GM20431 (cell line): Measurements from ENCODE around the gene NFKB1.

ENCODE experiments used
- in situ Hi-C: fragments of 300-500 bp; cut with MseI, MboI; formaldehyde crosslinking; loops from one replicate; pipeline ENCODE4 v1.15.0; 2020; ENCODE audit warnings: low sequenced_read_pairs; ENCODE audit not compliant: unreplicated experiment

The NFKB1 gene

DNA sequence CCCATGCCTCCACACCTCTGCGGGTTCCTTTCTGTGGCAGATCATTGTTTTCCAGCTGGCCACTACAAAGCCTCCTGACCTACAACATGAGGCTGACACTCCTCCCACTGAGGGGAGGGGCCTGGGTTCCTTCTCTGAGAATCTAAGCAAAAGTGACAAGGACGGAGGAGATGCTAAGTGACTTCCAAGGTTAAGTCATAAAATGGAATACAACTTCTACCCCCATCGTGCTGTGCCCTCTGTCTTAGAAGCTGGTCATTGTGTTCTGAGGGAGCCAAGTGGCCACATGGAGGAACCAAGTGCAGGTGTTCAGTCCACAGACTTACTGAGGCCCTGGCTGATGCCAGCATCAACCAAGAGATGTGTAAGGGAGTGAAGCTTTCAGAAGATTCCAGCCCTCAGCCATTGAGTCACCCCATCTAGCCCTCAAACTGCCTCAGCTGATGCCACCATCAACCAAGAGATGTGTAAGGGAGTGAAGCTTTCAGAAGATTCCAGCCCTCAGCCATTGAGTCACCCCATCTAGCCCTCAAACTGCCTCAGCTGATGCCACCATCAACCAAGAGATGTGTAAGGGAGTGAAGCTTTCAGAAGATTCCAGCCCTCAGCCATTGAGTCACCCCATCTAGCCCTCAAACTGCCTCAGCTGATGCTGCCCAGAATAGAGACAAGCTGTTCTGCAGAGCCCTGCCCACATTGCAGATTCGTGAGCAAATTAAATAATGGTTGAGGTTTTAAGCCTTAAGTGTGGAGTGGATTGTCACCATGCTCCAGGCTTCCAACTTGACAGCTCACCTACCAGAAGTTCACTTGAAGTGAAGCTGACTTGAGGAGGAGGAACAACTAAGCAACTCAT lies 118.8 kb downstream of the NFKB1 start:
- in situ Hi-C loops = loop anchor here (10.0 kb wide), 2 partner anchors 175 to 385 kb away; no protein-coding TSS in a partner anchor

DNA sequence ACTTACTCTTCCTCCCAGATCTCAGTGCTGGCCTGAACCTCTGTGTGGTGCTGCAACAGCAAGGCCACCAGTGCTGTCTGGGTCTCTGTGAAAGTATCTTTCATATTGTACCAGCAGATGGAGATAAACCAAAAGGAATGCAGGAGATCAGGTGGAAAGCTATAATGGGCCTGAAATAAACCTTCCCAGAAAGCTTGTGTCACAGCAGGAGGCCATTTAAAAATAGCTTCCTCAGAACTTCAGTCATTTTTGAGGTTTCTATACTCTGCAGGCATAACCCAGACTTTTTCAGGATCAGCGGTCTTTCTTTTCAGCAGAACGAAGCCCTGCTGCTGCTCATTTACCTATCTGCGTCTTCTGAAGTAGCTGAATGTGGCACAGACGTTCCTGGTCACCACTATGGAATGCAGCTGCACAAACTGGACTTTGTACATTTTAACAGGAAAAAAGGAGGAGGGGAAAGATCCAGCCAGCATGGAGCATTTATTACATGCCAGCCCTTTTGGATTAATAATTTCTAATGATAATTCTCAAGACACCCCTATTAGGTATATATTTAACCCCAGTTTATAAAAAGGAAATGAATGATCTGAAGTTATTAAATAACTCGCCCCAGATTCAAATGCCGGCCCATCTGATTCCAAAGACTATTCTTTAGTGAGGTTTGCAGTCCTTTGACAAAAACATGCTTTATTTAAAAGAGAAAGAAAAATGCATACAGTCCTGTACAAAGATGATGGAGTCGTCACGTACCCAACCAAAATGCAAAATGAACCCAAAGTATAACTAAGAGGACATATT lies 119.7 kb downstream of the NFKB1 start:
- in situ Hi-C loops = loop anchor here (10.0 kb wide), 2 partner anchors 176 to 384 kb away; no protein-coding TSS in a partner anchor

DNA sequence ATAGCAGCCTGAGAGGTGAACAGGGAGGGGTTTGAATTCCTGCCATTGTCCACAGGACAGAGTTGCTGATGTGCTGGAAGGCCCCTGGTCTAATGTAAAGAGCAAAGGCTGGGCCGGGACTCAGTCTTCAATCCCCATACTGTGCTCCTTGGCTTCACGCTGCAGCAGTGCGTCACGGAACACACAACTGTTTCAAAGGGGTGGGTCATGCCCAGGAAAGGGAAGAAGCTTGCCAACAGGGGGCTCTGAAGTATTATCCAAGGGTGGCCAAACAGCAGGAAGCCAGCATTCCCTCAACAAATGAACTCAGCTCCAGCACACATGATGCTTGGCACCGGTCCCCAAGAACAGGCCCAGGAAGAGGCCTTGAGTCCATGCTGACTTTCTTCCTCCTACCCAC lies 122.5 kb downstream of the NFKB1 start:
- in situ Hi-C loops = loop anchor here (10.0 kb wide), 2 partner anchors 179 to 381 kb away; no protein-coding TSS in a partner anchor

DNA sequence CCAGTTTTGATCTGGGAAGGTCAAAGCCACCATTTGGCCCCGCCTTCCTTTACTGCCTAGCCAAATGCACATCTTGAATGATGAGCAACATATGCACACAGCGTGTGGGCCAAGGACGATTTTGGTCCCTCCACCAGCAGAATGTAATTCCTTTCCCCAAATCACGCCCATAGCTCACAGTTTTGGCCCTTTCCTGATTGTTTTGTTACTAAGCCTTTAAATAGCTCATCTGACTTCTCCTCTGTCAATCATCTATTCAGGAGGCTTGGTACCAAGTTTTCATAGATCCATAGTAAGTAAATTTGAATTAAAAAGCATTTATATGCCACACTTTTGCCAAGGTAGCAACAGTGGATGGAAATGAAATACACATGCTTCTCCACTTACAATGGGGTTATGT lies 123.3 kb downstream of the NFKB1 start:
- in situ Hi-C loops = loop anchor here (10.0 kb wide), 2 partner anchors 180 to 380 kb away; no protein-coding TSS in a partner anchor

DNA sequence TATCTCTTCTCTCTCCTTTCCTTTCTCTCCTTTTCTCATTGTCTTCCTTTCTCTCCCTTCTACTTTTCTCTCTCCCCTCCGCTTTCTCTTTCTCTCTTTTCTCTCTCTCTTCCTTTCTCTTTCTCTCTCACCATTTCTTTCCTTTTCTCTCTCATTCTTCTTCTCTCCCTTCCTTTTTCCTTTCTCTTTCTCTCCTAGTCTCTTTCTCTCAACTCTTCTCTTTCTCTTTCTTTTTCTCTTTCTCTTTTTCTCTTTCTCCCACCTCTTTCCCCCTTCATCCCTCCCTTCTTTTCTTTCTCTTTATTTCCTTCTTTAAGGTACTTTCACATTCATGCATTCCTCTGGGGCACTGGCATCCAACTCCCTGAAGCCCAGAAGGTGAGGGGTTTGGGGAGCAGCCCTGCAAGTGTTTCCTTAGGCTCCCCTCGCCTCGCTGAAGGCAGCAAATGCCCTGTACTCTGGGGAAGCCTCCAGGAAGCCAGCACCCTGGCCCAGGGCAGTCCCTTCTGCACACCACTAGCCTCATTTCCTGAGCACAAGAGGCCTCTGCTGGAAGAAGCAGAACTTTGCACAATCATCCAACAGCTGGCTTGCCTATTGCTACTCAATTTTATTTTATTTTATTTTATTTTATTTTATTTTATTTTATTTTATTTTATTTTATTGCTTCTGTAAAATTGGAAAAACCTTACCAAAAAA lies 124.2 kb downstream of the NFKB1 start:
- in situ Hi-C loops = loop anchor here (10.0 kb wide), 2 partner anchors 181 to 379 kb away; no protein-coding TSS in a partner anchor

DNA sequence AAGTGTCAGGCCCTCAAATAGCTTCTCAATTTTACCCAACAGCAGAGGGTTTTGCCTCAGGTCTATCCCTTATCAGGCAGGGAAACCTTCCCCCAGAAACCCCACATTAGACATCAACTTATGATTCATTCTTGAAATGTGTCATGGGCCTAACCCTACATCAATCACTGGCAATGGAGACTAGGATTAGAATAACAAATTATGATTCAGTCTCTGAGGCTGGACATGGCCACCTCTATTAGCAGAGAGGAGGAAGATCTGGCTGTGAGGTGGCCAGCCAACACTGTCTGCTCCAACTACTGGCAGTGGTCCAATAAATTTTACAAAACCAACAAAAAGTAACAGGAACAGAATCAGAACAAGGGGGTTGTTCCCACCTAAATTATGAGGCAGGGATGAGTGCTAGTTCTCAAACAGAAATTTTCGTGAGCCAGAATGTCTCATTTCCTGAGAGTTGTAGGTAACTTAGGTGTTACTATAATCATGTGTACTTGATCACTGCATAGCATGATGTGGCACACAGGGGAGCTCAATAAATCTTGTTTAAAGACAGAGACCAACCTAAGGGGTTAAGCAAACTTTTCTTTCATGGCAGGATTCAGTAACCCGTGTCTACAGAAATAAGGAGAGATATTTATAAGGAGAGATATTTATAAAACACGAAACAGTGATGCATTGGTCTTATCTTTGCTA lies 126.8 kb downstream of the NFKB1 start:
- in situ Hi-C loops = loop anchor here (10.0 kb wide), 2 partner anchors 183 to 377 kb away; no protein-coding TSS in a partner anchor

DNA sequence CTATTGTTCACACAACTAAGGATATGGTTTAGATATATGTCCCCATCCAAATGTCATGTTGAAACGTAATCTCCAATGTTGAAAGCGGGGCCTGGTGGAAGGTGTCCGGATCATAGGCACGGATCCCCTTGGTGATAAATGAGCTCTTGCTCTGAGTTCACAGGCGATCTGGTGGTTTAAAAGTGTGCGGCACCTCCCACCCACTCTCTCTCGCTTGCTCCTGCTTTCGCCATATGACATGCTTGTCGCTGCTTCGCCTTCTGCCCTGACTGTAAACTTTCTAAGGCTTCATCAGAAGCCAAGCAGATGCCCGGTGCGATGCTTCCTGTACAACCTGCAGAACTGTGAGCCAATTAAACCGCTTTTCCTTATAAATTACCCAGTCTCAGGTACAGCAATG lies 128.5 kb downstream of the NFKB1 start:
- in situ Hi-C loops = loop anchor here (10.0 kb wide), 2 partner anchors 185 to 375 kb away; no protein-coding TSS in a partner anchor

DNA sequence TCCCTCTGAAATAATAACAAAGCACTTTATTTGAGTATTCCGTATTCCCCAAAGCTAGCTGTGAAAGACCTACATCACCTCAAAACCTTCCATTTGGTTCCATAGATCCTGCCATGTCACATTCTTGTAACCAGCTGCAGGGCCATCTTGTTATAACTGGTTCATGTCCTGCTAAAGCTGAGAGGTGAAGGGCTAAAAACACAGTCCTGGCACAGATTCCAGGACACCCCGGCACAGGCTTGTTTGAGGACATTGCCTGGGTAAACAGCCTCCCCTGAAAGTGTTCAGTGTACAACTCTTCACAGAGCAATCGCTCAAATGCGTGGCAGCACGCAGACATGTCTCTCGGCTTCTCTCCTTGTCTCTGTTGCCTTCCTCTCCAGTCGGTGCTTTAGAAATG lies 130.5 kb downstream of the NFKB1 start:
- in situ Hi-C loops = no loop called here

DNA sequence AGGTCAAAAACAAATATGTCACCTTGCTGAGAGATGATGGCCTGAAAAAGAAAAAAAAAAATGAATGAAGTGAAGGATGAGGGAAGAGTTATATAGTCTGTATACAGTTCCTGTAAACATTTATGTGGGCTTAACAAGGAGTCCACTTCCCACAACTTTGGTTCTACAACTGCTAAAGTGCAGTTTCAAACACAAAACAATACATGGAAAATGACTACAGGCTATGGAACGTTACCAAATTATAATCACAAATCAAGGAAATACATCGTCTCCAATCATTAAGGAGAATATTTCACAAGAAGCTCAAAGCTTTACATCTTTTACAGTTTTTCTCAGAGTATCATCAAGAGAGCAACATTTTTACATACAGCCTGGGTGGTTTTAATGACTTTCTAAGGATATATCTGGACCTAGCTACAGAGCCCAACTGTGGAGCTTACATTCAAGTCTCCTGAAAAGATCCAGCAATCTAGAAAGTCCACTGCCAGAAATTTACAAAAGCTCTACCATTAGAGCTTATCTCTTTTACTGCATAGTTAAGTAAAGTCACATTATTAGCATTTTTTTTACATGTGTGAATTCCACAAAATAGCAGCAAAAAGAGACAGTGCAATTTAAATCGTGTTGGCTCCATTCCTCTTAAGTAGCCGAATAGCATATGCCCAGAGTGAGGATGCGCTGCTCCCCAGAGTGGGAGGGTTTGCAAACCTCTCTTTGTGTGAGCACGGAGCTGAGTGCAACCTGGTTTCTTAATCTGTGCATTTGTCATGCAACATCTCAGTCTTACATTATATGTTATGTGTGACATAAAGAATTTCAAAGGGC lies 131.3 kb downstream of the NFKB1 start:
- in situ Hi-C loops = no loop called here

DNA sequence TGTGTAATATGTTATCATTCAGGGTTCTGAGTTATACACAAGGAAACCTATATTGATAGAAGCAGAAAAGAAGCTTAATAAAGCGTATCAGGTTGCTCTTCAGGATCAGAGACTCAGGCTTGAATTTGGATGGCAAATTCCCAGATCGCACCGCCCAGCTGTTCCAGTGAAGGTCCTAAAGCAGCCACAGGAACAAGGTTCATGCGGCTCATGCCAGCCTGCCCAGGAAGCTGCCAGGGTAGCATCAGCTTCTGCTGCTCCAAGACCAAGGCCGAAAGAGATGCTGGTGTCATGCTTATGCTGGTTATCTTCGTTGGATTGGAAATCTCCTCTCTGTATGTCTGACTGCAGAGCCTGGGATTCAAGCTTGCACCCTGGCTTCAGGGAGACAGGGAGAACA lies 131.9 kb downstream of the NFKB1 start:
- in situ Hi-C loops = no loop called here

DNA sequence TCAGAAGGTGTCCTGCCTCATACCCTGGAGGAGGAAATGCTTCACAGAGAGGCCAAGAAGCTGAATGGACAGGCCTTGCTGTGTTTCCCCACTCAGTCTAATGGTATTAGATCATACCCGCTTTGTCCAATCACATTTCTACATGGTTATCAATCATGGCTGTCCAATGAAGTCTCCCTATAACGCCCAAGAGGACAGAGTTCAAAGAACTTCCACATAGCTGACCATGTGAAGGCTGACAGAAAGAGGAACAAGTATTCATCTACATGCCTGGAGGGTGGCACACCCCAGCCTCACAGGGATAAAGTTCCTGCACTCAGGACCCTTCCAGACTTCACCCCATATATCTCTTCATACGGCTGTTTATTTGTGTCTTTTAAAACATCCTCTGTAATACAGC lies 136.2 kb downstream of the NFKB1 start:
- in situ Hi-C loops = no loop called here

DNA sequence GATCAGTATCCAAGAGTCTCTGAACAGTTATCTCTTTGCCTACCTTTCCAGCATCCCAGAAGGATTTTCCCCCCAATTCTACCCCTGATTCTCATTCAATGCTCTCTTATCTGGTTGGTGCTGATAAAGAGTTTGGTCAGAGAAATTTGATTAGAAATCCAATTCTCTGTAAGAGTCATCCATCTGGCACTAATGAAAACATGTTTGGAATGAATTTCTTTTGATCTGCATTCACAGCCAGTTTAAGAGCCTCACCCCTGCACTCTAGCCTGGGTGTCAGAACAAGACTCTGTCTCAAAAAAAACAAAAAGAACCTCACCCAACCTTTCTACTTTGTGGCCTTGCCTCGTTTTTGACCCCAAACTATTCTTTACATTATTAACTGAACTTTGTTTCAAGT lies 137.5 kb downstream of the NFKB1 start:
- in situ Hi-C loops = no loop called here

DNA sequence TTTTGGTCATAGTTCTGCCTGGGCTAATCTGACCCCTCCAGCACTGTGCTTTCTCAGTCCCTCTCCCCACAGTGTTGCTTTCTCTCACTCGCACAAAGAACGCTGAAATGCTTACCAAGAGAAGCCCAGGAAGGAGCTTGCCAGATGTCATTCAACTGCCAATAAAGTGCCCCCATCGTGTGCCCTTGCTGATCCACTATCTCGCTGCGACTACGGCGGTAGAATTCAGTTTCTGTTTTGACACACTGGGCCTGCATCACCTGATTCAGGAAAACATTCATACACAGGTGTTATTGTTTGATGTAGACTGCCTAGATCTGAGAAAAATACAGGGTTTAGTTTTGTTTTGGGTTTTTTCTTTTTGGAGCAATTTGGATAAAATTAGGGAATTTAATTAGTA lies 138.4 kb downstream of the NFKB1 start:
- in situ Hi-C loops = no loop called here

DNA sequence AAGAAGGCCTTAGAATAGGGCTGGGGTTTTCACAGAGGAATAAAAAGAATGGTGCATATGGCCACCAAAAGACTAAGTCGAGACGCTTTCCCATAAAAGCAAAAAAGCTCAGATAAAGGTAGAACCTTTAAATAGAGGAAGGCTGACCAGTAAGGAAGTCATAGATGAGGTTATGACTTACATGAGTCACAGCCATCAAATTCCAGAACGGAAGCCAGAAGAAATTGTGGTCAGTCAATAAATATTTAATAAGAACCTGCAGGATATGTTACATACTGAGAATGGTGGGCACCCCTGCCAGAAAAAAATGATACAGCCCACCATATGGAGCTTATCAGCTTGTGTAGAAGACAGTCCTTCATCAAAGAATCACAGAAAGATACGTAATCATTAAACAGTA lies 139.5 kb downstream of the NFKB1 start:
- in situ Hi-C loops = no loop called here

DNA sequence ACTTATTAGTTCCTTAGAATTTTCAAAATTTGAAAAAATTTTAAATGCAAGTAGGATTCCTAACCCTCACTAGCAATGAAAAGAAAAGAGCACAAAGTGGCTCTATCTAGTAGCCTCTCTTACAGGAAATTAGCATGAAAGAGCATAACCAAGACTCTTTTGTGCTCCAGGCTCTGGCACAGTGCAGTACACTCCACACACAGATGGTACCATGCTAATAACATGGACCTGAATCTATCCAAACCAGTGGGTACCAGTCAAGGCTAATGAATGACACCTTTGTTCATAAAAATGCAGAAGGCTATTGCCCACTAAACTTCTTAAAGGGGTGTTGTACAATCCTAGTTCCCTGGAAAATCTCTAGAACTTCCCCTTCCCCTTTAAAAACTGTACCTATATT lies 140.6 kb downstream of the NFKB1 start:
- in situ Hi-C loops = no loop called here

DNA sequence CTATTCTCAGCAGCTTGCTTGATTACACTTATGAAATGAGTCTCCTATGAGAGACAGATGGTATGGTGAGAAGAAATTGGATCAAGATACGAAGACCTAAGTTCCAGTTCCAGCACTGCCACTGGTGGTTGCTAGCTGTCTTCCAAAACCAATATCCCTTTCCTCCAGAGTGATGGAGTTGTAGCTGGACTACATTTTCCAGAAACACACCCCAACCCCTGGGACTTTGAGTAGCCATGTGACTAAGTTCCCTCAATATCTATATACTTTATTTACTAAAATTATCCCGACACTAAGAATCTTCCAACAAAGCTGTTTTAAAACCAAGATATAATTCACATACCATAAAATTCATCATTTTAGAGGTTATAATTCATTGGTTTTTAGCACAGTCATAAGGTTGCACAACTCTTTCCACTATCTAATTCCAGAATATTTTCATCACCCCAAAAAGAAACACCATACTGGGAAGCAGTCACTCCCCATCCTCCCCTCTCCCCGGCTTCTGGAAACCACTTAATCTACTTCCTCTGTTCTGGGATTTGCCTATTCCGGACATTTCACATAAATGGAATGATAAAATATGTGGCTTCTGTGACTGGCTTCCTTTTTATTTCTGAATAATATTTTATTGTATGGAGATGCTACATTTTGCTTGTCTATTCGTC lies 141.6 kb downstream of the NFKB1 start:
- in situ Hi-C loops = no loop called here

DNA sequence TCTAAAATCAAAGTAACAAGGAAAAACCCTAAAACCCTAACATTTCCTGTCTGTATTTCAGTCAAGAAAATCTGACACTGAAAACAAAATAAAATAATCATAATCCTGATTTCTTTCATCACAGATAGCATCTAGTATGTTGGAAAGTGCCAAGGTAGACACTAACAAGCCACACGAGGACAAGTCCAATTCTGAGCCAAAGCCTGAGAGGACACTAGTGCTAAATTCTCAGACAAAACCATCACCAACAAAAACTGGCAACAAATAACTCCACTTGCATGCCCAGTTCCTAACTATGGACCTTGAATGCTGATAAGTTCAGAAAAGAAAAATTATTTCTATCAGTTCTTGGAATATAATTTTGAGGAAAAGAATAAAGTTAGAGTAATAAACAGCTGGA lies 146.0 kb downstream of the NFKB1 start:
- in situ Hi-C loops = no loop called here

DNA sequence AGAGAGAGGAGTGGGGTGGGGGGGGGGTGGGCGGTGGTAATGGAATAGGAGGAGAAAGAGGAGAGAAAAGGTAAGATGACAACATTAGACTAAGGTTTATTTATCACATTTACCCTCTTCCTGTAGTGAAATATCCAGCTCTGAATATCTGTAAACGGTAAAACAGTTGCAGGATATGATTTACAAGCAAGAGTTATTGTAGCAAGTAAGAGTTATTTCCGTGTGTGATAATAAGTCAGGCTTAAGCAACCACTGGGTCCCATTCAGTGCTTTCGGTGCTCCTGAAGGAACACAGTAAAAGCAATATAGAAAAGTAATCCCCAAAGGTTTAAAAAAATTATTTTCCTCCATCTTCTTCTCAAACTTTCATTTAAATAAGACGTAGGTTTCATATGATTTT lies 156.0 kb downstream of the NFKB1 start:
- in situ Hi-C loops = no loop called here
